Measurements from ENCODE around the gene C3orf20.

The C3orf20 gene

DNA sequence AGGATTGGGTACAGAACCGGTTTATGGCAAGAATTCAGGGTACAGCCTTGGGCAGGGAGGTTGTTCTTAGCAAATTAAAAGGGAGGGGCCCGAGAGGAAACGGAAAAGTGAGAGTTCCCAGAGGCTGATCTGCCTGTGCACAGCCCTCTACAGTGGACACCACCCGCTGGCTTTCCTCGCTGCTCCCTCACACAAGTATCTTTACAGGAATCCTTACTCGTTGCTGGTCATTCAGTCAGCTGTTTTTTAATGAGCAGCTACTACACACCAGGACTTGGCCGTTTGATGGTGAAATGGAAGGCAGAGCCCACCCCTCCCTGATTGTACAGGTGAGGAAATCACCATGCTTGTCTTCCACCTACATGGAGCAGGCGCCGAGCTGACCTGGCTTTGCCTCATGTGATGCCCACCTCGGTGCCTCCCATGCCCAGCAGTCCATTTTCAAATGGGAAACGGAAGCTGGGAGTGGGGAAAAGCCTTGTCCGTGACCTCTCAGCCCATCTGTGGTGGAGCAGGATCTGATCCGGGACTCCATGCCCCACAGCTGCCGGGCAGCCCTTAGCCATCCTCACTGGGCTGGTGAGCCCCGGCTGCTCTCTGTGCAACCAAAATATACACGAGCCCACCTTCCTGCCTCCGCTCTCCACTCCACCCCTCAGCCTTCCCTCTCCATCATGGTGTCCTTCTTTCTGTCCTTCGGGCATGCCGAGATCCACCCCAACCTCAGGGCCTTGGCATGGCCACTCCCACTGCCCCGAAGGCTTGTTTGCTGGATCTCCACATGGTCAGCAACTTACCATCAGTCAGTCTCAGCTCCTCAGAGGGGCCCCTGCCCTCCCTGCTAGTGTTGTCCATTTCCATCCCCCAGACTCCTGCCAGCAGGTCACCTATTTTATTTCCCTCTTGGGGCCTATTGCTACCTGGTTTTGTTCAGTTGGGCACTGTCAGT lies 110.5 kb downstream of the C3orf20 start:
- Histone ChIP-seq H3K4me1 (no peaks in the 10 kb centered on the region), H3K36me3 (no peaks in the 10 kb centered on the region), H3K27me3 (peaks cover 0 to 7% of the 10 kb centered on the region in 2 donors), H3K9me3 (no peaks in the 10 kb centered on the region), H3K4me3 (no peak overlapping the region), H3K27ac (no peak overlapping the region)
- TF ChIP-seq, protein P1, sequence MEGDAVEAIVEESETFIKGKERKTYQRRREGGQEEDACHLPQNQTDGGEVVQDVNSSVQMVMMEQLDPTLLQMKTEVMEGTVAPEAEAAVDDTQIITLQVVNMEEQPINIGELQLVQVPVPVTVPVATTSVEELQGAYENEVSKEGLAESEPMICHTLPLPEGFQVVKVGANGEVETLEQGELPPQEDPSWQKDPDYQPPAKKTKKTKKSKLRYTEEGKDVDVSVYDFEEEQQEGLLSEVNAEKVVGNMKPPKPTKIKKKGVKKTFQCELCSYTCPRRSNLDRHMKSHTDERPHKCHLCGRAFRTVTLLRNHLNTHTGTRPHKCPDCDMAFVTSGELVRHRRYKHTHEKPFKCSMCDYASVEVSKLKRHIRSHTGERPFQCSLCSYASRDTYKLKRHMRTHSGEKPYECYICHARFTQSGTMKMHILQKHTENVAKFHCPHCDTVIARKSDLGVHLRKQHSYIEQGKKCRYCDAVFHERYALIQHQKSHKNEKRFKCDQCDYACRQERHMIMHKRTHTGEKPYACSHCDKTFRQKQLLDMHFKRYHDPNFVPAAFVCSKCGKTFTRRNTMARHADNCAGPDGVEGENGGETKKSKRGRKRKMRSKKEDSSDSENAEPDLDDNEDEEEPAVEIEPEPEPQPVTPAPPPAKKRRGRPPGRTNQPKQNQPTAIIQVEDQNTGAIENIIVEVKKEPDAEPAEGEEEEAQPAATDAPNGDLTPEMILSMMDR (IDR thresholded peaks at IDR 0.05), result no peak
- intact Hi-C loops (cut with DNase I; ENCODE audit: low total_unique reads), result no loop called here
- DNase-seq, result peak in 1 of 2 donors; percentile 49

DNA sequence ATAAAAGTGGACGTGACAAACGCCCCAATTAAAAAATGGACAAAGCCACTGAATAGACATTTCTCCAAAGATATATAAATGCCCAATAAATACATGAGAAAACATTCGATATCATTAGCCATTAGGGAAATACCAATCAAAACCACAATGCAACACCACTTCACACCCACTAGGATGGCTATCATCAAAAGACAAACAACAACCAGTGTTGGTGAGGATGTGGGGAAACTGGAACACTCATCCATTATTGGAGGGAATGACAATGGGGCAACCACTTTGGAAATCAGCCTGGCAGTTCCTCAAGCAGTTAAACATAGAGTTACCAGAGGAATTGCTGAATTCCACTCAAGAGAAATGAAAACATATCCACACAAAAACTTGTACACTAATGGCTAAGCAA lies 111.4 kb downstream of the C3orf20 start:
- no peak for DNase-seq
- H3K4me1 ChIP-seq, result no peaks in the 10 kb centered on the region
- no peak overlapping the region for H3K4me3 ChIP-seq
- H3K36me3 ChIP-seq, result no peaks in the 10 kb centered on the region
- TF ChIP-seq, protein P1 (IDR thresholded peaks at IDR 0.05), result no peak
- intact Hi-C loops (cut with DNase I; ENCODE audit: low total_unique reads), result no loop called here
- H3K27me3 ChIP-seq, result peaks cover 0 to 7% of the 10 kb centered on the region in 2 donors
- H3K27ac ChIP-seq, result no peak overlapping the region
- H3K9me3 ChIP-seq, result no peaks in the 10 kb centered on the region

DNA sequence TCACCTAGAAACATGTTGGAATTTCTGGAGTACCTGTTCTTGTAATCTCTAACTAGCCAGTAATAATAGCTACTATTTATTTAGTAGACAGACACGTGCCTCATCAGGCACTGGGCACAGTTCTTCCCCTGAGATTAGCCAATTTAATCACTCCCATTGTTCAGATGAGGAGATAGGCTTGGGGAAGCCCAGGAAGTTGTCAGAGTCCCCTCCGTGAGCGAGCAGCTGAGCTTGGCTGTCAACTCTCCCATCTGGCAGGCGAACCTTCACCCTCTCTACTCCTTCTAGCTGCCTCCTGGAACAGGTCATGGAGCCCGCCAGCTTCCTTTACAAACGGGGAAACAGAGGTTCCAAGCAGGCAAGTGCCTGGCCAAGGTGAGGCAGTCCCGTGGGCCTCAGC lies 112.7 kb downstream of the C3orf20 start:
- intact Hi-C loops (cut with DNase I; ENCODE audit: low total_unique reads), result no loop called here
- Histone ChIP-seq H3K4me3 (no peak overlapping the region), H3K4me1 (peaks cover 0 to under 1% (median under 1%) of the 10 kb centered on the region in 4 donors), H3K36me3 (no peaks in the 10 kb centered on the region), H3K27ac (no peak overlapping the region), H3K27me3 (peaks cover 0 to 7% of the 10 kb centered on the region in 2 donors), H3K9me3 (no peaks in the 10 kb centered on the region)
- TF ChIP-seq, protein P1 (IDR thresholded peaks at IDR 0.05), result no peak
- DNase-seq, result peak in 1 of 2 donors; percentile 28

DNA sequence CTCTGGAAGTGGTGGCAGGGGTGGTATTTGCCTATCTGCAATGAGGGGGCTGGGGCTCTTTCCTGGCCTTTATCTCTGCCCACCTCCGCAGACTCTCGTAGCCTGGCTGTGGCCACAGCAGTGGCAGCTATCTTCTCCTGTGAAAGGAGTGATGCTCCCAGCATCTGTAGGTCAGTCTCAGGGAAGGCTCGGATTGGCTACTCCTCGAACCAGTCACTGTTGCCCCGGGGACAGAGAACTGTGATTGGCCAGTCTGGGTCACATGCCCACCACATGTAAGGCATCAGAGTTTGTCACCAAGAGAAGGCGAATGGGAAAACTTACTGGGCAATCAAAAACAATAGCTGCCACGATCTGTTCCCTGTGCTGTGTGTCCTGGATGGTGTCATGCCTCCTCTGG lies 113.7 kb downstream of the C3orf20 start:
- Histone ChIP-seq H3K4me1 (peaks cover 0 to 8% (median 4%) of the 10 kb centered on the region in 4 donors), H3K9me3 (no peaks in the 10 kb centered on the region), H3K27ac (no peak overlapping the region), H3K36me3 (no peaks in the 10 kb centered on the region), H3K4me3 (no peak overlapping the region), H3K27me3 (peaks cover 0 to 7% of the 10 kb centered on the region in 2 donors)
- DNase-seq, result no peak
- TF ChIP-seq, protein P1 (IDR thresholded peaks at IDR 0.05), result no peak
- intact Hi-C loops (cut with DNase I; ENCODE audit: low total_unique reads), result no loop called here

DNA sequence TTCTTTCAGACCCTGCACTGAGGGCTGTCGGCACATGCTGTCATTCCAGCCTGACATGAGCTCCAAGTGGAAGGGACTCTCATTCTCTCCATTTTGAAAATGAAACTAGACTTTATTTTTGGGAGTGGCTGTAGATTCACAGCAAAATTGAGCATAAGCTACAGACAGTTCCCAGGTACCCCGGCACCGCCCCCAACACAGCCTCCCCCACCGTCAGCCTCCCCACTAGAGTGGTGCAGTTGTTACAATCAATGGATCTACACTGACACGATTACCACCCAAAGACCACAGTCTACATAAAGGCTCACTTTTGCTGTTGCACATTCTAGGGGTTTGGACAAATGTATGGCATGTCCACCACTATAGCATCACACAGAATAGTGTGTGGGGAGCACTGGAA lies 114.3 kb downstream of the C3orf20 start:
- Histone ChIP-seq H3K9me3 (no peaks in the 10 kb centered on the region), H3K27ac (no peak overlapping the region), H3K4me3 (no peak overlapping the region), H3K36me3 (no peaks in the 10 kb centered on the region), H3K4me1 (peaks cover 0 to 10% (median 4%) of the 10 kb centered on the region in 4 donors), H3K27me3 (peaks cover 0 to 7% of the 10 kb centered on the region in 2 donors)
- DNase-seq, result peak in 1 of 2 donors; percentile 19
- intact Hi-C loops (cut with DNase I; ENCODE audit: low total_unique reads), result no loop called here
- TF ChIP-seq, protein P1 (IDR thresholded peaks at IDR 0.05), result no peak

Measured in tibial artery (tissue), 4 donors.